Stimulated activated CD8-positive, alpha-beta memory T cell treated with anti-CD3 and anti-CD28 coated beads, Interleukin-4, amount 100 ng/mL, for 48 hours (primary cell): Measurements from ENCODE around the gene LDLRAD3.

Experiments used
- DNase-seq: peaks from one replicate; pipeline ENCODE4 v3.0.0-alpha.2; 2020

The LDLRAD3 gene

DNA sequence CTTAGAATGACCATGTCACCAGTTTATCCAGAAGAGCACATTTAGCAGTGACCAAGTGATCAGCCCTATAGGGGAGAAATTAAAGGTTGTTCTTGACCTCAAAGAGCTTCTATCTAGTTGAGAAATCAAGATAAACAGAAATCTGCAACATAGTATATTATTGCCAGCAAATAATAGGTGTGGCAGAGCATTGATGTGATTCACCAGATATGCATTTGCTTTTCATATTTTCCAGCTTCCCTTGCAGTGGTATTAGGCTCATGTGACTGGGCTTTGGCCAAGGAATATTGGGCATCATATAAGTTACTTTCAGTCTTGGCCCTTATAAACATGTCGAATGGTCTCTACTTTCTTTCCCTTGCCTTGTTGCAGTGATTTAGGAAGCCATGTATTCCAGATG, 310.9 kb downstream of the LDLRAD3 start:
- DNase-seq, result no peak

DNA sequence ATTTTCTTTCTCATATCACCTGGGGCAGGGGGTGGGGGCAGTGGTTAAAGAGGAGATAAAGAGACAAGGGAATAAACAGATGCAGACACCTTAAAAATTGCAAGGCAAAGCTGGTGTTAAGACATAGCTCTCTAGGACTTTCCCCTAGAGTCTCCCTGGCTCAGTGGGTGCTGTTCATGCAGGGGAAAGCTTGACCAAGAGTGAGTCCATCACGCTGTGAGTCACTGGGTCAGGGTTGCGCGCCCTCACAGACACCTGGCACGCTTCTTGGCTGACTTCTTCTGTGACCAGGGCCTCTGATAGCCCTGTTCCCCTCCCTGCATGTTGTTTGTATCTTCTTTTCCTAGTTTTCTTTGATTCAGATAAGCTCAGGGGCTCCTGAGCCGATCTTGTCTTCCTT, 313.5 kb downstream of the LDLRAD3 start:
- DNase-seq, result no peak

DNA sequence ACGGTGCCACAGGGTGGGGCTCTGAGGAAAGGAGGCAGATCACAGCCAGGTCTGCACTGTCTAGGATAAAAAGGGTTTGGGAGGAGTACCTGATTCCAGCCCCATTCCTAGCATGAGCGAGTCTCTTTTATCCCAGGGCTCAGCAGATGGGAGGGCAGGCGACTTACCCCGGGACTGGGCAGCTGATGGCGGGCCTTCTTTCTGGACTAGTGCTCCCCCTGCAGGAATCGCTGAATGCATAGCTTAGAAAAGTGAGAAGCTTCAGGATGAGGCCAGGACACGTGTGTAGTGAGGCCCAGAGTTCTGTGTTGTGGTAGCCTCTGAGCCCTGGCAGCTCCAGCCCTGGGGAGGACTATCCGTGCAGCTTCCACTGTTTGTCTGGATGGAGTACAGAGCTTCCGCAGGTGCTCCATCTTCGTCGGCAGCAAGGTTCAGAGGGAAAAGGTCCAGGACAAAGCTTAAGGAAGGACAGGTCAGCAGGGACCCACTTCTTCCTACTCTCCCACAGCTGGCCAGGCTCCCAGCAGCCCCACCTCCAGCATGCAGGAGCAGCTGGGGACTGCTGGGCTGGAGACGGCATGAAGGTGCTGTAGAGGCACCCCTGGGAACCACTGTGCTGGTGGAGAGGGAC, 315.0 kb downstream of the LDLRAD3 start:
- peak; percentile 45 for DNase-seq

DNA sequence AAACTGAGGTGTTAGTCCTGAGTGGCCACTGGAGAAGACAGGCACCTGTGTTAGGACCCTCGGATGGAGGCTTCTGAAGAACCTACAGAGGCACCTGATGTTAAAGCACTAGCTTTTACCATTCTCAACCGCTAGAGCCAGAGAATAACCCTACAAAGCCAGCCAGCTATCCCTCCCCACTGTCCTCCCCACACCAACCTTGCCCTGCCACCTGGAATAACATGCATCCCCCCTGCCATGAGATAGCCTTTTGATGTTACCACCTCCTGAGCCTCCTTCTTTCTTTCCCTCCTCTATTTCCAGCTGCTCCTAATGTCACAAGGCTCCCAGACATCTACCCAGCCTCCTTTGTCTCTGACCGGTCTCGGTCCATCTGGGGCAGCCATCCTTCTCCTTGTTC, 317.2 kb downstream of the LDLRAD3 start:
- no peak for DNase-seq

DNA sequence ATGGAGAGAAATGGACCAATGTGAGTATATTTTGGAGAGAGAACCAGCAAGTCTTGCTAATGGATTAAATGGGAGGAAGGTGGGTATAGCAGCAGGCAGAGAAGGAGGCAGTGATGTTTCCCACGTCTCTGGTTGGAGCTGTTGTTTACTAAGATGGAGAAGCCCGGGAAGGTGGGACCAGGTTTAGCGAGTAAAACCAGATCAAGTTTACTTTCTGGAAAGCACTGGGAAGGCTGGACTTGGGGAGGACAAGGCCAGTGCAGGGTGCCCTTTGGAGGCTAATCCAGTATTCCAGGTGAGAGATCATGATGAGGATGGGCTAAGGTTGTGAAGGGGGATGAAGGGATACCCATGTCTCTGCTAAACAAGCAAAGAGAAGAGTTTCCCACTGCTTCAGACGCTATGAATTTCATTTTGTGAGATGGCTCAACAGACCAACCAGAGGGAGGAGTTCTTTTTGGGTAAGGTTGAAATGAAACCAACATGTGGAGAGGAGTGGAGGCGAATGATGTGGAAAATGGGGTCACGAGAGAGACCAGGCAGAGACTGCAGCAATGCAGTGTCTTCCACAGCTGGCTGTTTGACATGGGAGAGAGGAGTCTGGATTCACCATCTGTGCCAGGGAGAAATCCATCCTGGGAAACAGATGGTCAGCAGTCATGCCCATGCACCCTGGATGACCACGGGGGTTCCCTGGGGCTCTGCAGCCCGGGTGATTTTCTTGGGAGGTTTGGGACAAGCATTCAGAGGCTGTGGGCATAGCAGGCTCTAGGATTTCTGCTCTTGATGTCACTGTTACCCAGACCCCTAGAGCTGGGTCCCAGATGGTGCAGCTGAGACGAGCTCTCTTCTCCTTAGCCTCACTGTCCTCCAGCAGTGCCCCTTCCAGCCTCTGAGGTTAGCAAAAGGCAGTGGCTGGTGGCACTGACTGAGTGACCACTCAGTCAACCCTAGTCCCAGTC, 320.4 kb downstream of the LDLRAD3 start:
- DNase-seq, result no peak

DNA sequence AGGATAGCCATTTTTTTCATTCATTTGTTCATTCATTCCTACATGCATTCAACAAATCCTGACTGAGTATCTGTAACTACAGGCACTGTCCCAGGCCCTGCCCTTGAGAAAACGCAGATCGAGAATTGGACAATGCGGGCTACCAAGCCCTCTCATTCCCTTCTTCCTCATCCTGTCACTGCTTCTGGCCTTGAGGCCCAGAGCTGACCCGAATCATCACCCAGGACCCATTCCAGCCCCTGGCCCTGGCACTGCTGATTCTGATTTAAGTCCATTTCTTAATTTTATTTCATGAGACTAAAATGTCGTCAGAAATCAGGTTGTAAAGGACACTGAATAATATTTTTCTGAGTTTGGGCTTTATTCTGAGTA, 321.1 kb downstream of the LDLRAD3 start:
- DNase-seq, result no peak

DNA sequence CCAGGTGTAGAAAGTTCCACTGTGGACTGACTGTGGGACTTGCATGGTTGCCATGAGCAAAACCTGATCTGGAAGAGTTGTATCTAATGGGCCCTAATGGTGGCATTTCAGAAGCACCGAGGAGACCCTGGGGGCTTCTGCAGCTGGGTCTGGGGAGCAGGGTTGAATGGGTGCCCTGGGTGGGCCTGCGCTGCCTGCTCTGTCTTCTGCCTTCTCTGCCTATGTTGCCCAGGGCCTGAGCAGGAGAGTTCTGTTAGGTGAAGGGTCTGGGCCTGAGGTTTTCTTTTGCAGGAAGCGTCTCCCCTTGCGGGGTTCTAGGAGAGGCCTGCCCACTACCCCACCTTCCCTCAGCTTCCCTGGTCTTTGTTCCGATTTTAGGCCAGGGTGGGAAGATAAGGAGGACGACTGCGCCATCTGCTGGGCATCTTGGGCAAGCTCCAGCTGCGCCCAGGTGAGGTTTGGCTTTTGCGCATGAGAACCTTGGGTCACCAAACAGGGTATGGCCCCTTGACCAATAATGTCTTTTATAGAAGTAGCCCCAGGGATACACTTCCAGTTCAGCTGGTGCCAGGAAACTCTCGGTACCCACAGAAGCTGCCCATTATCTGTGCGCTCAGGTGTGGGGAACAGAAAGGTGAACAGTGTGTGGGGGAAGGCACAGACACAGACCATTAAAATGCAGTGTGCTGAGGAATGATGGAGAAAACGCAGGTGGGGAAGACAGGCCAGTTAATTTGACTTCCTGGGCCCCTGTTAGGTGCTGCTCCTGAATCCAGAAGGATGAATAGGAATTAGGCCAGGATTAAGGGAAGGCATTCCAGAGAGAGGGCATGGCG, 322.1 kb downstream of the LDLRAD3 start:
- DNase-seq, result peak; percentile 80

DNA sequence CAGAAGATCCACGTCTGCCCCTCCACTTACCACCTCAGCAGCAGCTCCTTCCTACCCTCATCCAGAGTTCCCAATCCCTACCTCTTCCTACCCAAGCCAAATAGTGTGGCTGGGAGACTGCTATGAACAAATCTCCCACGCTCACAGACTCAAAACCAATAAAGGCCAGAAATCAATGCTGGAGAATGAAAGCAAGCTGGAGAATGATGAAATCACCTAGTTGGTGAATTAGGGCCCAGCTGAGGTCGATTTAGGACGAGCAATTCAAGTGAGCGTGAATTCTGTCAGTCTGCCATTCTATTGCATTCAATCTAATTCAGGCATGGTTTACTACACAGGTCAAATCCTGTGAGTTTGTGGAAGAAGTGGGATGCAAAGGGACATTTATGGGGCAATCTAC, 322.9 kb downstream of the LDLRAD3 start:
- DNase-seq, result no peak

DNA sequence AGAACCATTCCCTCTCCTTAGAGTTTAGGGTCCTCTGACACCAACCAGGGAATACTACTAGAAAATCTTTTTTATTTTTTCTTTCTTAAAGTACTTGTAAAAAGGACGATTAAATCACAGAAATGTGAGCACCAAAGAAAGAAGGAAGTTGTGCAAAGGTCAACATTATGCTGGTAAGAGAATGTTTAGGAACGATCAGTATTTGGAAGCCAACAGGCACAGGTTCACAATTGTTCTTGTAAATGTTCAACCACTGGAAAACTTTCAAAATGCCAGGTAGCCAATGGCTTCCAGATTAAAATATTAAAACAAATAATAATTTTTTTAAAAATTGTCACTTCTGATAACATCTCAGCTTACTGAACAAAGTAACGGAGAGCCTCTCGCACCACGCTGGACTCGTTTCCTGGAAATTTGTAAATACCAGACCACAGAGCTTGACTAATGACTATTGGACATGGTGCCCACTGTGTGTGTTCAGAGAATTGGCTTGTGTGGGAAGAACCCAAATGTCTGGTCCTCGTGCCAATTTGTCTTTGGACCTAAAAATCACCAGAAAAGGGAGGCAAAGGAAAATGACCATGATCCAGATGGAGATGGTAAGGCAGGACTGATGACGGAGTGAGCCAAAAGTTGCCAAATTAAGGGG, 324.6 kb downstream of the LDLRAD3 start:
- no peak for DNase-seq

DNA sequence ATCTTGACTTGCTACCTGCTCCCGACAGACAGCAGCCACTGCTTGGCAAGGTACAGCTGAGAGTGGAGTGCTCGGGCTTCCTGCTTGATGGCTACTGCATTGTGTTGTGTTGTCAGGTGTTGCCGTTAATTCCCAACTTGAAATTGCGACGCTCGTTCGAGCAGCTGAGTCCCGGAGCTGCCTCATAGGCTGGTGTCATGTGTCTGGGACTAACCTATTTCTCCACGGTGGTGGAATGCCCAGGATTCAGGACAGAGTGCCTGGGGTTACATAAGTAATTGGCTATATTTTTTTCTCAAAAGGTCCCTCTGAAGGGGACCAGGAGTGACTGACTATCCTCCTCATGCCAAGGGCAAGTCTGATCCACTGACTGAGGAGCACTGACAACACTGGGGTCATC, 326.8 kb downstream of the LDLRAD3 start:
- no peak for DNase-seq

DNA sequence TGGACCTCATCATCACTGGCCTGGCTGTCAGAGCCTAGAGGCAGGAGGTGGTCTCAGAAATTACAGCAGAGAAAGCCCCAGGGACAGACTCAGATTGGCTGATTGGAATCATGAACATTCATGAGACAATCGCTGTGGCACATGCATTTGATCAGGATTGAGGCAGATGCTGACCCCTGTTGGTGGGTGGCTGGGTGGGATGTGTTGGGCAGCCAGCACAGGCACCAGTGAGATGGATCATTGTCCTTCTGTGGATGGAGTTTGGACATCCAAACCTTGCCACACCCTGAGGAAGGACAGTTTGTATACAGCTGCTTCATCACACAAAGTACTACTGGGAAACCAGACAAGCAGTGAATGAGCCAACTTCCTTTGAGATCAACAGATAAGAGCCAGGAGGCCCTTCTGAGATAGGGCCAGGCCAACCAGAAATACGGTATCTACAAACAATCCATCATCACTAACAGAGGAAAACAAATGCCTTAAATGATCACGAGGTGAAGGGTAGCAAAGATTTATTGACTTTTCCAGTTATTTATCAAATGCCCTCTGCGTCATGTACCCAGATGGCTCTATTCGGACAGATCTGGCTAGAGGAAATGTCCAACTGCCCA, 328.0 kb downstream of the LDLRAD3 start:
- DNase-seq, result no peak

DNA sequence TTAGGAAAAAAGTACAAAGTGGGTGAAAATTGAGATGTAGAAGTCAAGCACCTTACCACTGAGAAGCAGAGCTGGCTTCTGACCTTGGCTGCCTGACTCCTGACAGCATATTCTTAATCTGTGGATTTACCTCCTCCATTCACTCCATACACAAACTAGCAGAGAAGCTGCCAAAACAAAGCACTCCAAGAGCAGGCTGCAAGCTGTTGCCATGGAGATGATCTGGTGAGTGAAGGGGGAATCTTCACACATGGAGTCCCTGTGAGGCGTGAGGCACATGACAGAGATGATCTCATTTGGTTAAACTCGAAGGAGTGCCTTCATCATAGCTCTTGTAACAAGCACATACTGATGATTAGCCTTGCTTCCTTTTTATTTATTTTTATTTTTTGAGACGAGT, 329.2 kb downstream of the LDLRAD3 start:
- no peak for DNase-seq

DNA sequence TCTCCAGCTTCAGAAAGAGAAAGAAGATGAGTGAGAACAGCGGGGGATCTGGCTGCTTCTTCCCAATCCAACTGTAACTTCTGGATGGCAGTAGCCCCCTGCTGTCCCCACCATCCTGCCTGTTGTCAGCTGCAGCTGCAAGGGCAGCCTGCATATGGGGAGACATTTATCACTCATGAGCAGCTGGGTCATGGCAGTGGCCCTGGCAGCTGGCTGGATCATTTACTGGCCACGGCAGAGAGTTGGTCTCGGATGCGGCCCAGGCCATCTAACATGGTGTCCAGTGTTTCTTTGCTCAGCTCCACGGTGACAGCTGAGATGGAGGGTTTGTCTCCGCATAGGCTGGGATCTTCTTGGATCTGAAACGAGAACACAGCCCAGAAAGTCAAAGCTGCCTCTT, 330.6 kb downstream of the LDLRAD3 start:
- DNase-seq, result peak; percentile 4

DNA sequence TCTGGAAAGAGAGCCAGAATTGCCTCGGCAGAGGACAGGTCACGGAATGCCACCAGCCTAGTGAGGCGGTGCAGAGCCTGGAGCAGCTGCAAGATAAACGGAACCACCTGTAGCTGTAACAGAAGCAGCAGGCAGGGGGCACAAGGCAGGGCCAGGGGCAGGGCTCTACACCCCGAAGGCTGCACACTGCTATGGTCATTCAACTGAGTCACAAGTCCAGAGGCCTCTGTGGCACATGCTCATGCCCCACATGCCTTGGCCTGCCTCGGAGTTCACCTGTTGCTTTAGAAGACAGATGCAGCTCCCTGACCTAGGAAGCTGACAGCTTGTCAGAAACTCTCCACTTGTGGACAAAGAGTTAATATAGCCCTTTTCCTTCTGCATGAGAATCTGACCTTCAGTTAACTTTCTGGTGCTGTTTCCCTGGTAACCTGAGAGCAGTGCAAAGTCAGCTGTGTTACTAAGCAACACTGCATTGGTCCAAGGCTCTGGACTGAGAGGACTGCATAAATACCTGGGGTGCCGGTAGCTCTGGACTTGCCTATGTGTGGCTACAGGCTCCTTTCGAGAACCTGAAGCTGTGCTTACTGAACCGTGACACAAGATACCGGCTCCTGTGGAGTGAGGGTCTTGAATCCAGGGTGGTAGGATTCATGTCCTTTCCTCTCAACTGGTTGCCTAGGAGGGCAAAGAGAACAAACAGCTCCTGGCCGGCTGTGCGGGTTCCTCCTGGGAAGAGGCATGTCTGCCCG, 334.8 kb downstream of the LDLRAD3 start:
- peak; percentile 12 for DNase-seq

DNA sequence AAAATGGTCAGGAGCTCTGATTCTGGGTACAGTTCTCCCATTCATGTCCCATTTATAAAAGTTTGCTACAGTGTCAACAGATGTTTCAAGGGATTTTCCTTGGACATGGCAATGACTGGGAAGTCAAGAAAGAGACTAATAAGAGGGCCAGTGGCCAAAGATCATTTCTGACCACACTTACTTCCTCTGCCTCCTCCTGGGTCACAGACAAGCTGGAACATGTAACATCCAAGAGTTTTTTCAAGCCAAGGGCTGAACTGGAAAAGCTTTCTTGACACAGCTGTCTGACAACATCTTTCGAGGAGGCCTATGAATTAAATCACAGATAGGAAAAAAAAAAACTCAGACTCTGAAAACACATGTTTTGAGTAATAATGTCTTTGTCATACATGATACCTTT, 336.7 kb downstream of the LDLRAD3 start:
- DNase-seq, result no peak
